Esophagus squamous epithelium (tissue), 5 donors: Measurements from ENCODE around the gene TSPAN13. TPM values are rescaled to one million over a fixed set of nuclear protein-coding genes. Genes with fewer than 3 reads are reported as not detected.

ENCODE experiments used
- DNase-seq: peaks from one replicate; lab custom pipeline; 2025; lab: John Stamatoyannopoulos, UW
- H3K27ac ChIP-seq, 4 donors: fragments of 200-600 bp; sonication (generic); one replicate each; pipeline ENCODE4 v1.5.1; 2016 to 2019; ENCODE audit warnings: mild to moderate bottlenecking in 1 of 4
- H3K27me3 ChIP-seq, 4 donors: fragments of 200-600 bp; sonication (generic); 1 replicate in 3 of 4; 2 replicates in 1 of 4; pipeline versions ENCODE4 v1.5.1 to v1.6.0; 2017 to 2021; ENCODE audit warnings: antibody characterized with exemption in 1 of 4
- H3K36me3 ChIP-seq, 3 donors: fragments of 200-600 bp; sonication (generic); one replicate each; pipeline ENCODE4 v1.5.1; 2016 to 2019
- H3K4me1 ChIP-seq, 3 donors: fragments of 200-600 bp; sonication (generic); one replicate each; pipeline ENCODE4 v1.5.1; 2017 to 2019
- H3K4me3 ChIP-seq, 4 donors: fragments of 200-600 bp; sonication (generic); 1 replicate in 3 of 4; 2 replicates in 1 of 4; pipeline ENCODE4 v1.5.1; 2016 to 2019; ENCODE audit warnings: mild to moderate bottlenecking in 2 of 4, moderate library complexity in 1 of 4
- H3K9me3 ChIP-seq, 3 donors: fragments of 200-600 bp; sonication (generic); one replicate each; pipeline ENCODE4 v1.5.1; 2016 to 2019
- CTCF ChIP-seq, 6 experiments: fragments of 450-650 bp in 4 of 6; fragments of 200-600 bp in 2 of 6; sonication (generic) in 2 of 6; IDR thresholded peaks; one replicate each; pipeline ENCODE4 v1.5.1; 2016 to 2019; ENCODE audit warnings: antibody characterized with exemption in 6 of 6, mild to moderate bottlenecking in 4 of 6, moderate library complexity in 4 of 6
- POLR2A ChIP-seq, 4 donors: fragments of 450-650 bp; IDR thresholded peaks; one replicate each; pipeline ENCODE4 v1.6.1; 2017; ENCODE audit warnings: antibody characterized with exemption in 4 of 4, mild to moderate bottlenecking in 4 of 4, moderate library complexity in 3 of 4
- WGBS, 2 donors: methylation state at CpG; one replicate each; pipeline ENCODE4 v1.1.5; 2018; 5-methylcytosine and 5-hydroxymethylcytosine counted together
- intact Hi-C: fragments of 100-400 bp; cut with DNase I; formaldehyde crosslinking; loops from one replicate; pipeline ENCODE4 v1.15.0; 2022
- total RNA-seq, 4 donors: library from RNA; depleted of rRNA; stranded (reverse); fragments of >200 nt; gene quantifications; one replicate each; pipeline ENCODE4 v1.1.0, GENCODE V29; 2016
- donor health status: DM: yes; HTN: yes; CAD: no.

Gene TSPAN13
- total RNA-seq, 4 donors from 2014 or later = 9.5 to 16.7 (median 12.1) TPM

- no peaks in the 10 kb centered on the region for H3K36me3 ChIP-seq
- intact Hi-C loops = no loop called here
- TF ChIP-seq POLR2A (IDR thresholded peaks at IDR 0.05) (no peak), CTCF (IDR thresholded peaks at IDR 0.05) (no peak)
- H3K27me3 ChIP-seq = no peaks in the 10 kb centered on the region
- WGBS, 2 donors = 60 to 65% methylated on average over 2 of the region's 2 CpGs
- H3K4me1 ChIP-seq = peaks cover 0 to 19% (median 4%) of the 10 kb centered on the region in 3 donors
- H3K27ac ChIP-seq = no peak overlapping the region
- no peak overlapping the region for H3K4me3 ChIP-seq
- no peak for DNase-seq
- no peaks in the 10 kb centered on the region for H3K9me3 ChIP-seq
Measured at GRCh38 chr7:16773326-16773725, 19.8 kb downstream of the TSPAN13 start.

GRCh38 chr7:16773884-16774283 lies 20.3 kb downstream of the TSPAN13 start:
- no peaks in the 10 kb centered on the region for H3K9me3 ChIP-seq
- DNase-seq = no peak
- H3K4me1 ChIP-seq = peaks cover 0 to 19% (median 4%) of the 10 kb centered on the region in 3 donors
- H3K4me3 ChIP-seq = no peak overlapping the region
- no peaks in the 10 kb centered on the region for H3K27me3 ChIP-seq
- 90 to 100% methylated on average over 2 of the region's 2 CpGs for WGBS, 2 donors
- TF ChIP-seq POLR2A (IDR thresholded peaks at IDR 0.05) = no peak
- TF ChIP-seq CTCF (IDR thresholded peaks at IDR 0.05) = no peak
- H3K27ac ChIP-seq = no peak overlapping the region
- no peaks in the 10 kb centered on the region for H3K36me3 ChIP-seq
- intact Hi-C loops = no loop called here

GRCh38 chr7:16774294-16774693 lies 20.7 kb downstream of the TSPAN13 start:
- 78 to 86% methylated on average over 4 of the region's 4 CpGs for WGBS, 2 donors

GRCh38 chr7:16774986-16775385 lies 21.4 kb downstream of the TSPAN13 start:
- no peak overlapping the region for H3K4me3 ChIP-seq
- no peaks in the 10 kb centered on the region for H3K36me3 ChIP-seq
- intact Hi-C loops = no loop called here
- H3K27me3 ChIP-seq = no peaks in the 10 kb centered on the region
- H3K4me1 ChIP-seq = peaks cover 0 to 19% (median 4%) of the 10 kb centered on the region in 3 donors
- no peaks in the 10 kb centered on the region for H3K9me3 ChIP-seq
- no peak for DNase-seq
- H3K27ac ChIP-seq = no peak overlapping the region
- TF ChIP-seq CTCF (IDR thresholded peaks at IDR 0.05) (no peak), POLR2A (IDR thresholded peaks at IDR 0.05) (no peak)

More at GRCh38 chr7:16774294-16774693, 20.7 kb downstream of the TSPAN13 start:
- no peak overlapping the region for H3K4me3 ChIP-seq
- peaks cover 0 to 19% (median 4%) of the 10 kb centered on the region in 3 donors for H3K4me1 ChIP-seq
- no peaks in the 10 kb centered on the region for H3K27me3 ChIP-seq
- TF ChIP-seq CTCF (IDR thresholded peaks at IDR 0.05) (no peak), POLR2A (IDR thresholded peaks at IDR 0.05) (no peak)
- intact Hi-C loops = no loop called here
- DNase-seq = no peak
- H3K9me3 ChIP-seq = no peaks in the 10 kb centered on the region
- H3K36me3 ChIP-seq = no peaks in the 10 kb centered on the region
- no peak overlapping the region for H3K27ac ChIP-seq

- no peaks in the 10 kb centered on the region for H3K9me3 ChIP-seq
- intact Hi-C loops = no loop called here
- H3K36me3 ChIP-seq = no peaks in the 10 kb centered on the region
- H3K27me3 ChIP-seq = no peaks in the 10 kb centered on the region
- H3K4me3 ChIP-seq = no peak overlapping the region
- no peak overlapping the region for H3K27ac ChIP-seq
- peaks cover 0 to 9% (median 0%) of the 10 kb centered on the region in 3 donors for H3K4me1 ChIP-seq
- no peak for DNase-seq
- 85 to 91% methylated on average over 7 of the region's 7 CpGs for WGBS, 2 donors
- TF ChIP-seq POLR2A (IDR thresholded peaks at IDR 0.05) (no peak), CTCF (IDR thresholded peaks at IDR 0.05) (no peak)
Measured at GRCh38 chr7:16776053-16776452, 22.5 kb downstream of the TSPAN13 start.
